AML-193 (cell line): Measurements from ENCODE around the gene RPL37A.
"Not testable (repeated sequence)": the region's sequence is repeated elsewhere in the genome, so short reads cannot be mapped to it uniquely, and the experiment has no call there.

Experiments used
- DNase-seq, 2 experiments: peaks; one replicate each; lab custom pipeline; 2025; lab: John Stamatoyannopoulos, UW

Gene RPL37A

DNA sequence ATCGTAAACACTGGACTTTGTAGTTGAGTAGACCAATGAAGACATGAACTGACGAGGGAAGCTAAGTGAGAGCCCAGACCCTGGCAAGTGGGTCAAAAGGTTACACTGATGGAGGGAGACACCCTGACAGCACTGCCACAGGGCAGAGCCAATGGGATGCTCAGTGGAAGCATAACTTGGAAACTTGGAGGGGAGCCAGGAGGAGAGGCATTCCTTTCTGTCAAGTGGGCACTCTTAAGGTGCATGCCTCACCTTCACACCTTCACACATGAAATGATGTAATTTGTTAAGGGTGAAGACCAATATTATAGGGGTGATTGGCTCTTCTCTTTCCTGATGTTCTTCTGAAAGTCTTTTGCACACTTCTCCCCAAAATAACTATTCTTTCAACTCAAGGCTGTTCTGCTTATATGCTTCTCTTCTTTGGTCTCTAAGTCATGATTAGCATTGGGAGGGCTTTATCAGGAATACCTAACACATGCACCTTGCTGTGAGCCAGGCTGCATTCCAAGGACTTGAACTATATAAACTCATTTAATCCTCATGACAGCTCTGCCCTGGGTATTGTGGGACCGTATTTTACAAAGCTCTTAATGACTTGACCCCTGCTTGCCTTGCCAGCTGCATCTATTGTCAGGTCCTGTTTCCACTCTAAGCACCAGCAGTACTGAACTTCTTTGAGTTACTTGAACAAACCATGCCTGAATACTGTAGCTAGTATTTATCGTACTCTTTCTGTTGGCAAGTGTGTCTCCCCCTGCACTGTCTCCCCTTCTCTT, 19.0 kb downstream of the RPL37A start:
- no peak for DNase-seq

DNA sequence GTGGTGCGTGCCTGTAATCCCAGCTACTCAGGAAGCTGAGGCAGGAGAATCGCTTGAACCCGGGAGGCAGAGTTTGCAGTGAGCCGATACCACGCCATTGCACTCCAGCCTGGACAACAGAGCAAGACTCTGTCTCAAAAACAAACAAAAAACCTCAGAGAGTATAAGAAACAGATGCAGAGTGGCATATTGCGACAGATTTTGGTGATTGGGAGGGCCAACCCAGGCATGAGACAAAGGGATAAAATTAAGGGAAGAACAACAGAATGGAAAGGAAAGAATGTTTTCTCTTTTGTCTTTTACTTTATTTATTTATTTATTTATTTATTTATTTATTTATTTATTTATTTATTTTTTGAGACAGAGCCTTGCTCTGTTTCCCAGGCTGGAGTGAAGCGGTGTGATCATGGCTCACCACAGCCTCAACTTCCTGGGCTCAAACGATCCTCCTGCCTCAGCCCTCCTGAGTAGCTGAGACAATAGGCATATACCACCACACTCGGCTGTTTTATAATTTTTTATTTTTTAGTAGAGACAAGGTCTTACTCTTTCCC, 20.0 kb downstream of the RPL37A start:
- not testable (repeated sequence) for DNase-seq

DNA sequence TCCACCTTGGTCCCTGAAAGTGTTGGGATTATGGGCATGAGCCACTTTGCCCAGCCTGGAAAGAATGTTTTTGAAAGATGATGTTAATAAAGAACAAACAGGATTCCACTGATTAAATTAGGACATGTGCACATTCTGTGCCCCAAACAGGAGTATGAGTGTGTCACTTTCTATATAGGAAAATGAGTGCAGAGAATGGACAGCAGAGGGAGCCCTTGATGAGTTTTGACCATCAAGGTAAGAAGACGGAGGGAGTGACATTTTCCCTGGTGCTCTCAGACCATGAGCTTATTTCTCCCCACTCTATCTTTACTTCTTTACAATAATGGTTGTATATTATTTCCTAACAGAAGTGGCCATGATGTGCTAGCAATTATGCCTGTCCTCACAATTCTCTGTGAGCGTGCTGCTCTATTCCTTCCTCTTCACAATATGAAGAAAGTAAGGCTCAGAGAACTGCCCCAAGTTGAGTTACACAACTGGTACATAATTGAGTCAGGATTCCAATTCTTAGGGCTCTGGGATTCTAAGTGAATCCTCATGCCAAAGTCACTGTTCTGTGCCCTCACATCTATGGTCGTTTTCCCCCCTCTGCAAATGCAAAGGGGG, 20.6 kb downstream of the RPL37A start:
- peak; percentile 49 to 72 for DNase-seq

DNA sequence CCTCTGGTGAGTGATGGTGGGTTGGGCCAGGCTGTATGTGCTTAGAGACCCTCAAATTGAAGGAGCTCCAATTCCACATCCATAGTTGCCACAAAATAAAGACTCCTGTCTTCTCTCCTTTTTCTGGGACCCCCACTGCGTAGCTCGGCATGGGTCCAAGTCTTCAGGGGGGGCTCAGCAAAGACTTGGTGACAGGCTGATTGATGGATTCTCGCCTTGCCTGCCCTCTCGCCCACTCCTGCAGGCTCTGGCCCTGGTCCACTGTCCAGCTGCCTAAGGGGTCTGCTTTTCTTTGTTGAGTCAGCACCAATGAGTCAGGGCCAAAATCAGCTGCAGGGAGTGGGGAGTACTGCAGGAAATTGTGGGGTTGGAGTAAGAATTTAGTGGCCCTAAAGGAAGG, 21.5 kb downstream of the RPL37A start:
- no peak for DNase-seq

DNA sequence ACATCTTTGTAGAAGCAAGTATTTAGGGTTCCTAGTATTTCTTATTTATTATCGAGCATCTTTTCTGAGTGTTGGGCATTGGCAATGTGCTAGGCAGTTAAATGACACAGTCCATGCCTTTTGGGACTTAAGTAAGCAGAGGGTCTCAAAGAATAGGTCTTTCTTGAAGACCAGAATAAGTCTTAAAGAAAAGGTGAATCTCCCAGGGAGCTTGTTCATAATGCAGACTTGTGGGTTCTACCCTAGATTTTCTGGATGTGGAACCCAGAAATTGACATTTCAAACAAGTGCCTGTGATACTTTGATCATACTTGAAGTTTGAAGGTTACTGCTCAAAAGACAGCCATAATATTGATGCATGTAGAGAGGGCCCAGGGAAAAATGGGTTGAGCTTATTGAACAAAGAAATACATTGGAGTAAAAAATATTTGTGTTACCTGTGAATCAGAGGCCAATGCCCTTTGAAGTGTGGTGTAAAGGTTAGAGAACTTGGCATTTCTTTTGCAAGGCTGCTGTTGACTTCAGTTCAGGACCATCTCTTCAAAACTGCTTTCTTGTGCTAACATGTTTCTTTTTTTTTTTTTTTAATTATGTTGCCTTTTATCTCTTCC, 24.4 kb downstream of the RPL37A start:
- no peak for DNase-seq

DNA sequence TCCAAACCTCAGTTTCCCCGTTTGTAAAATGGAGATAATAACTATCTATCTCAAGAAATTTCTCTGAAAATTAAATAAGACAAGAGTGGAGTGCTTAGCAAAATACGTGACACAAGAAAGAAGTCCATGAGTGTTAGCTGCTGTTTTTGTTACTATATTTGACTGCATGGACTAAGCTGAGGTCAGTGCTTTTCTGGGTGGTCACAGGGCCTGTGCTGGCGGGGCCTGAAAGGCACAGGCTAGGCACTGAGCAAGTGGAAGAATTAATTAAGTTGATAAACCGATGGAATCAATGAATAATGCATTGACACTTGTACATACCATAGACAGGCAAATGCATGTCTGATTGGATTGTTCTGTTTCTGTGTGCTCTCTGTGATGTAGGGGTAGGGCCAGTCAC, 27.3 kb downstream of the RPL37A start:
- no peak for DNase-seq

DNA sequence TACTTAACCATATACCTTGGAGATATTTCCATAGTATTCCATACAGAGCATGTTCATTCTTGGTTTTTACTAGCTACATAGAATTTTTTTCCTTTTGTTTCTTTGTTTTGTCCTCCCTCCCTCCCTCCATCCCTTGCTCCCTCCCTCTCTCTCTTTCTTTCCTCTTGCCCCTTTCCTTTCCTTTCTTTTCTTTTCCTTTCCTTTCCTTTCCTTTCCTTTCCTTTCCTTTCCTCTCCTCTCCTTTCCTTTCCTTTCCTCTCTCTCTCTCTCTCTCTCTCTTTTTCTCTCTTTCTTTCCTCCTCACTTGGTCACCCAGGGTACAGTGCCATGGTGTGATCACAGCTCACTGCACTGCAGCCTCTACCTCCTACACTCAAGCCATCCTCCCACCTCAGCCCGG, 28.3 kb downstream of the RPL37A start:
- DNase-seq, result no peak

DNA sequence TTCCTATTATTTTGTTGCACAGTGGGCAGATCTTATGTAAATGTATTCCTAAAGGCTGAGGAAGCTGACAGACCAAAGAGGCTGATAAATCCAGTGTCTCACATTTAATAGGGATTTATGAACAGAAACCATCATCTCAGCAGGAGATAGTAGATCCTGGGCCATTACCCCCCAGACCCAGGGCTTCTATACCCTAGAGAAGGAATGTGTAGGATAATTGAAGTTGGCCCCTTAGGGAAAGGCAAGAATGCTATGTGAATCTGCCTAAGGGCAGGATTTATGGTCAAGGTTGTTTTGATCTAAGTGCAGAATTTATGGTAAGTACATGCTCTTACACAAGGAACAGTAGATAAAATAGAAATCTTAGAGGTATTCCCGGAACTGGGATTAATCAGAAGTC, 29.0 kb downstream of the RPL37A start:
- DNase-seq, result no peak

DNA sequence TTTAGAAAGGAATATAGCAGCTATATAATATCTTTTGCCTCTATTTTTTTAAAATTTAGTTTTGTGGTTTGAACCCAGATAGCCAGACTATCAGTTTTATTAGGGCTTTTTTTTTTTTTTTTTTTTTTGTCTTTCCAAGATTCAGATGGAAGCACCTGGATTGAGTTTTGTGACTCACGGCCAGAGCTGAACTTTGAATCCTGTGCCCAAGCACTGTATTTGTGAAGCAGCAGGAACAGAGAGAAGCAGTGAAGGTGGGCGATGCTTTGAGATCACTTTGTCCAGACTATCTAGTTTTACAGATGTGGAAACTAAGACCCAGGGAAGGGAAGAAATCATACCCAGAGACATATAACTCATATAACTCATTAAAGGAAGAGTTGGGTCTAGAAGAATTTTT, 33.9 kb downstream of the RPL37A start:
- DNase-seq, result no peak

DNA sequence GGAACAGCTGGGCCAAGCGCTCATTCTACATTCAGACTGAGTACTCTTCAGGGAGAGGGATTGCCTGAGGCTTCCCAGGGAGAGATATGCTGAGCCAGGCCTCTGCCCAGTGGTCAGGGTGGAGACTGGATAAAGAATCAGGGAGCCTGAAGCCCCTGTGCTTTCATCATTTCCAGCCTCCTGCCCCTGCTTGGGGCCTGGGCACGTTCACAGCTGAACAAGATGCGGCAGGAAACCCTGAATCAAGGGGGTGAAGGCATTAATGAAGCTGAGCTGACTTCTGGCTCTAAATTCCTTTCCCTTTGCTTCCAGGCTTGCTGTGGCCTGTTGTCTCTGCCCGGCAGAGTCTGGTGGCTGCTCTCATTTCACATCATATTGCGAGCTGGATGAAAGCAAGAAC, 35.0 kb downstream of the RPL37A start:
- no peak for DNase-seq

DNA sequence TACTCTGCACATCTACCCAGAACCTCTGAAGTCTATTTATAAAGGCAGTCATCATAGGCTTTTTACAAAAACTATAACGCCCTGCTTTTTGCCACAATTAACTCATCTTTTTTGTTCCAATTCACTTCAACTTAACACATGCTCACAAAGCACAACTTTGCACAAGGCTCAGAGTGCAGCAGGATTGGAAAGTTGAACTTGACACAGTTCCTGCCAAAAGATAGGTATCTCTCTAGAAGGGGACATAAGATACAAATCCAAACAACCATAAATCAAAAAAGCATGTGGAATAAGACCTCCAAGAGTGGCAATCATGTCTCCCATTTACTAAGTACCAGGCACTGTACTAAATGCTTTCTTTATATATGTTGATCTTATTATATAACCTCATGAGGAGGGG, 36.2 kb downstream of the RPL37A start:
- no peak for DNase-seq

DNA sequence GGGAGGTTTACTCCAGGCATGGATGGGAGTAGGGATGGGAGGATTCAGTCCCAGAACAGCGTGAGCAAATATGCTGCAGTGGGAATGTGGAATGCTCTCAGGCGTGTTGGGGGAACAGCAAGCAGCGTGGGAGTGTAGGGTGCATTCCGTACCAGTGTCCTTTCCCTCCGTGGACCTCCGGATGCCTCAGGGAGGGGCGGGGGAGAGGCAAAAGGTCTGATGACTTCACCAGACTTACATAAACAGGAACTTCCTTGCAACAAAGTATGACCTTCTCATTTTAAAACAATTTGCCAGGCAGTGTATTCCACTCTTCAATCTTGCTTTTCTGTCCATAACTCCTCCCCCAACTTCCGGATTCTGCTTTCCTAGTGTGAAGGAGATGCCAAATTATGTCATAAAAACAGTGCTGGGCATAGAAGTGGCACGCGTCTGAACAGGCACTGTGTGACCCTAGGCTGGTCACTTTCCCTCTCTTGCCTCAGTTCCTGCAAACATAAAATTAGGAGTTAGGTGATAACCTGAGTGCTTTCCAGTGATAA, 36.9 kb downstream of the RPL37A start:
- no peak for DNase-seq

DNA sequence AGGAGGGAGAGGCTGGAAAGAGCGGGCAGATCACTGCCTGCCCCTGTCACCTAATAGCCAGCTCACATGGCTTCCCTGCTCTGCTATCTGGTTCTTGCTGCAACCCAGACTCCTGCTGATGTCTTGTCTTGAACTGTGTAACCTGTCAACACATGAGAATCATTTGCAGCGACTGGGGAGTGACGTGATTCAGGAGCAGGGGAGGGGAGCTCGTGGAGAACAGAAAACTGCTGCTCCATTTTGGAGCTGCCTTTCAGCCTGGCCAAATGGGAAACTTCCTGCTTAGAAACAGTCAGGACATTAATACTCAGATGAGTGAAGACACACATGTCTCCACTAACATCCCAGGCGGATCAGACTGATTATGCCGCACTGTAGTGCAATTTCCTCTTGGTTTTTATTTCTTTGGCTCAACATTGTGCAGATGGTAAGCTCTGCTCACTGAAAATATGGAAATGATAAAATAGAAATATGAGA, 38.1 kb downstream of the RPL37A start:
- DNase-seq, result no peak

DNA sequence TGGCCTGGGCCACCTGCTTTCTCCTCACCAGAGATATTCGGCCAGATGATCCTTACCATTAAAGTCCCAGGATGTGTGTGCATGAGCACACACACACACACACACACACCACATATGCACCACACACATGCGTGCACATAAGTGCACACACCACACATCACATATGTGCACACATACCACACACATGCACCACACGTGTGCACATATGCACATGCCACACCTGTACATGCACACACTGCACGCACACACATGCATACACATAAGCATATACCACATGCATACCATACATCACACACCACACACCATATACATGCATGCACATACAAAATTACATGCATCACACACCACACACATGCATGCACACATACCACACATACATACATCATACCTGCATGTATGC, 38.7 kb downstream of the RPL37A start:
- DNase-seq, result no peak

DNA sequence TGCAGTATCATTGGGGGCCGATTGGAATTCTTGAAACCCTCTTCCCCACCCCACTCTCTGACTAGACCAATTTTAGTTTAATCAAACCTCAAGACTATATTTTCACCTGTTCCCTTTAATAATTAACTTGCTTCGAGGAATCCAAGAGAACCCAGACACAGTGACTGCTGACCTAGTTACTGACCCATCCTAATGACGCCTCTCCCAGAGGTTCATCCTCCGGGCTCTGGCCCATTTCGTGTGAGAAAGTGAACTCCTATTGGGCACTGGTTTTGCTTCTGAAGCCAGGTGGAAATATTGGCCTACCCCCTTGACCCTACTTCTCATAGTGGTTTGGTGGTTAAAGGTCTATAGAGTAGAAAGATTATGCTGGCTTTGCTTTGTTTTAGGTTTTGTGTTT, 39.9 kb downstream of the RPL37A start:
- no peak for DNase-seq

DNA sequence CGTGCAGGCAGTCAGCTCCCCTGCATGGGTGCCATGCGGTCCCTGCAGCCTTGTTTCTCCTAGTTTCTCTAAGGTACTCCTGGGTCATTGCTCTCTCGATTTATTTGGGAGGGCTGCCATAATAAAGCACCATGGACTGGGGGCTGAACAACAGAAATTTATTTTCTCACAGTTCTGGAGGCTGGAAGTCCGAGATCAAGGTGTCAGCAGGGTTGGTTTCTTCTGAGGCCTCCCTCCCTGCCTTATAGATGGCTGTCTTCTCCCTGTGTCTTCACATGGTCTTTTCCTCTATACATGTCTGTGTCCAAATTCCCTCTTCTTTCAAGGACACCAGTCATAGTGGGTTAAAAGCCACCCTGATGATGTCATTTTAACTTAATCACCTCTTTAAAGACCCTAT, 40.5 kb downstream of the RPL37A start:
- DNase-seq, result no peak

DNA sequence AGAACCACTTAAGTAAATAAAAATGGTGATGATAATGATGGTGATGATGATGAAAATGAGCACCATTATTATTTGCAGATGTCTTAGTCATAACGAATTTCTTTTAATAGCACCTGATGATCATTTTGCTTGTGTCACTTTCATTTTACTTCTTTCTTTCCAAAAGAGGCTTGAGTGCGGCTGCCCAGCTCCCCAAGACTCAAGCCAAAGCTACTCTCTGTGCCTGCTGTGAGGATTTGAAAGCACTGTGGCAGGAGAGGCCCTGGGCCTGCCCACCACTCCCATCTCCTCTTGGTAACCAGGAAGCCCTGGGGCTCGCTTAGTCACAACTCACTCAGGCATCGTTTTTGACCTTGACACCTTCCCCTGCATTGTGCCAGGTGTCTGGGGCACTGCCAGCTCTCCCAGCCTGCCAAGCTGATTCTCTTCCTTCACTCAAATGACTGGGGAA, 41.2 kb downstream of the RPL37A start:
- DNase-seq, result no peak

DNA sequence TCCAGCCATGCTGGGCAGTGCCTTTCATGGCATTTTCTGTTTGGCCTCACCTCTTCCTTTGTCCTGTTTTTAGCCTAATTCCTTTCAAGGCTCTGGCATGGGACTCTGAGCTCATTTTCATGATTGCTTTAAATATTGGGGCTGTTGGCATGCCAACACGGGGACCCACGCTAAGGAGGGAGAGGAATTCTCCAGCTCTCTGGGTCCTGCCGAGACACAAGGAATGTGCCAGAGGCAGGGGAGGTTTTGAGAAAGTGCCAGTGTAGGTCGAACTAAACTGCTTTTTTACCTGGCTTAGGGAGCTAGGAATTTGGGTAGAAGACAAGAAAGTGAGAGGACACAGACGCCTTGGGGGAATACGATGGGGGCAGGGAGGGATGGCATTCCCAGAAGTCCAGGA, 42.3 kb downstream of the RPL37A start:
- no peak for DNase-seq

DNA sequence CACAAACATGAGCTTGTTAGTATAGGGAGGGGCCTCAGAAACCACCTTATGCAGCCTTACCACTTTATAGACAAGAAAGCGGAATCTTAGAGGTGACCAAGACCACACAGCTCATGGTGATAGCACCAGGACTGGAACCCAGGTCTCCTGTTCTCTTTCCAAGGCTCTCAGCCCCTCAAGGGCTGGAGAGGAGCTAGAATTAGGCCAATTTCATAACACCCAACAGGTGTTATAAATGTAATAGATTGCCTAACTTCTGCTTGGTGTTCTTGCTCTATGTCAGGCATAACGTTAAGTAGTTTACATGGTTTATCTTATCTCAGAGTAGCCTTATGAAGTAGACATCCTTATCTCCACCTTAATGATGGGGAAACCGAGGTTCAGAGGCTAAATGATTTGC, 42.9 kb downstream of the RPL37A start:
- no peak for DNase-seq

DNA sequence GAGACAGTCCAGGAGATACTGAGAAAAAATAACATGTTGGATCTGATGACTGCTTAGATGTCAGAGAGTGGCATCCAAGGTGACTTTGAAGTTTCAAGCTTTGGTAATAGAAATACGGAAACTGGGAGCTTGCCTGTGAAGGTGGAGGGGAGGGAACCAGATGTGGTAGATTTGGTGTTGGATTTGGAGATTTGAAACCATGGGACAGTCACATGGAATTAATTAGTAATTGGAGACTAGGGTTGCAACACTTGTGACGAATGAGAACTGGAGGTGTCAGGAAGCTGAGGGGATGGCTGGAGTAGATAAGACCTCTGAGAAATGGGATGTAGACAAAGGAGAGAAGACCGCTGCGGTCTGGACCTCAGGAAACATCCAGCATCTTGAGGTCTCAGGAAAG, 46.7 kb downstream of the RPL37A start:
- DNase-seq, result no peak

DNA sequence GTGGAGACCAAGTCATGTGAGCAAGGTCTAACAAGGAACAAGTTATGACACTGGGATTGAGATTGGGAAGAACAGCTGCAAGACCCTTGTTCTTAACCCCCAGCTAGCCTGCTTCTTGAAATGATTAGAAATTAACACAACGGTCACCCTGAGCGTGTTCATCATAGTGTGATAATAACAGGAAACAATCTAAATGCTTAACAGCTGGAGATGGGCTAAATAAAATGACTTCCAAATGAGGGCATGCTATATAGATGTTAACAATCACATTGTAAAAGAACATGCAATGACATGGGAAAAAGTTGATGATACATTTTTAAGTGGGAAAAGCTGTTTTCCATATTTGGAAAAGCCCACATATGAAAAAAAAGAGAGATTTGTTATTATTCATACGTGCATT, 47.6 kb downstream of the RPL37A start:
- no peak for DNase-seq

DNA sequence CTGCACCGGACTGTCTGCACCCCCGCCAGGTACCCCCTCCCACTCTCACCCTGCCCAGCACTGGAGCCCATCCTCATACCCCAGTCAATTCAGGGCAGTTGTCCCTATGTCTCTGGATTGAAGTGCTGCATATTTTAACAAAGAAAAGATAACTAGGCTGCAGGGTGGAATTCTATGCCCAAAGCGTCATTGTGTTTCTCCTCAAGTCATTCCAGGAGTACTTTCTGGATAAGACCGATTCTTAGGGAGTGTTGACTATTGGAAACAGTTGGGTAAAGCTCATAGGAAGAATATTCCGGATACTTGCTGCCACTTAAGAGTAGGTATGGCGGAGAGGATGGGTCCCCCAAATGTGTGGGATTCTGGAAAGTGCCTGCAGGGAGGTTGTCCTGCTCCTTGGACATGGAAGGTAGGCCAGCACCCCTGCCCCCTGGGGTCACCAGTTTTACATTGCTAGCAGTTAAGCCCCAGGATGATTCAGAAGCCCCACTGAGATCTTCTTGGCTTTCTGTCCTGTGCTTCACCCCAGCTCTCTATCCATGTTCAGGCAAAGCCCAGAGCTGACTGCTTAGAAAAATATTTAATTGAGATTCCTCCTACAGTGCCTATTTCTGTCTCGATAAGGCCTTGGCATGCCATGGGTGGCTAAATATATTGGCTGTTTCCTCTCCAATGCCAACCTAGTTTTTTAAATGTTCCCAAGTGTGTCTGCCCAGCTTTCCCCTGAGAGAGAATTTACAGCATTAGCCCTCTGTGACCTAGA, 48.2 kb downstream of the RPL37A start:
- DNase-seq, result no peak
